AG04450 (cell line): ENCODE results near the gene PRR36. TPM values are rescaled to one million over a fixed set of nuclear protein-coding genes. Genes with fewer than 3 reads are reported as not detected.

Source experiments
- CTCF ChIA-PET: fragments of 300-600, 350-600 bp; formaldehyde crosslinking; extraction: SDS; loops from one replicate; lab custom pipeline; 2022; ENCODE audit warnings: antibody characterized with exemption, inconsistent platforms; lab: Charles Lee
- POLR2A ChIA-PET: fragments of 350-600 bp; formaldehyde crosslinking; extraction: SDS; loops from one replicate; lab custom pipeline; 2021; ENCODE audit warnings: antibody characterized with exemption, inconsistent platforms; lab: Yijun Ruan, JAX
- DNase-seq: peaks from one replicate; pipeline ENCODE4 v3.0.0-alpha.2; 2011; ENCODE audit warnings: low read depth, low spot score
- H3K27ac ChIP-seq: one replicate; pipeline ENCODE4 v1.5.1; 2012; ENCODE audit warnings: low read depth, low read length, control low read depth
- H3K27me3 ChIP-seq: one replicate; pipeline ENCODE4 v1.6.0; 2012; ENCODE audit warnings: low read length; ENCODE audit not compliant: control insufficient read depth, insufficient read depth
- H3K4me3 ChIP-seq: 2 replicates; pipeline ENCODE4 v1.5.1; 2011; ENCODE audit warnings: mild to moderate bottlenecking, low read depth, low read length, control low read depth
- H3K9me3 ChIP-seq: 2 replicates; pipeline ENCODE4 v1.5.1; 2012; ENCODE audit warnings: low read length; ENCODE audit not compliant: control insufficient read depth, insufficient read depth
- CTCF ChIP-seq: IDR thresholded peaks from 2 replicates; pipeline ENCODE4 v1.5.1; 2011; ENCODE audit warnings: low read depth, low read length, control low read depth, inconsistent platforms
- polyA plus RNA-seq: library from polyadenylated mRNA; depleted of rRNA; stranded (reverse); fragments of >200 nt; gene quantifications from 2 replicates; pipeline ENCODE4 v1.2.3, GENCODE V29; 2011

The PRR36 gene
- polyA plus RNA-seq, 1 experiment, result not detected

- no peak overlapping the region for H3K27ac ChIP-seq
- CTCF ChIA-PET, result no interaction called here
- no peaks in the 10 kb centered on the region for H3K27me3 ChIP-seq
- DNase-seq, result no peak
- TF ChIP-seq CTCF, result no peak
- no peak overlapping the region for H3K4me3 ChIP-seq
- H3K9me3 ChIP-seq, result peaks cover 5% of the 10 kb centered on the region
- POLR2A ChIA-PET, result interaction anchor here (0.7 kb wide), 1 partner anchor 7 kb away, joined by 4 read pairs; no protein-coding TSS in a partner anchor
Observed at GRCh38 chr19:7841751-7842660, 32.2 kb downstream of the PRR36 start.

GRCh38 chr19:7840629-7841028 lies 33.6 kb downstream of the PRR36 start:
- CTCF ChIA-PET, result interaction anchor here (2.1 kb wide), 1 partner anchor 12 kb away, joined by 5 read pairs; no protein-coding TSS in a partner anchor
- no peak overlapping the region for H3K27ac ChIP-seq
- TF ChIP-seq CTCF, result no peak
- no peak overlapping the region for H3K4me3 ChIP-seq
- POLR2A ChIA-PET, result no interaction called here
- H3K27me3 ChIP-seq, result no peaks in the 10 kb centered on the region
- peaks cover 5% of the 10 kb centered on the region for H3K9me3 ChIP-seq
- DNase-seq, result no peak

- no peak for TF ChIP-seq CTCF
- Histone ChIP-seq H3K9me3 (peaks cover 5% of the 10 kb centered on the region), H3K4me3 (no peak overlapping the region), H3K27ac (no peak overlapping the region), H3K27me3 (no peaks in the 10 kb centered on the region)
- DNase-seq, result no peak
- ChIA-PET CTCF (interaction anchor here (2.1 to 2.2 kb wide), 2 partner anchors 13 to 159 kb away, joined by 5 read pairs; partner anchors contain the start of gene TRAPPC5), POLR2A (no interaction called here)
Observed at GRCh38 chr19:7839476-7839875, 34.7 kb downstream of the PRR36 start.

GRCh38 chr19:7833225-7834099 lies 40.7 kb downstream of the PRR36 start:
- POLR2A ChIA-PET, result no interaction called here
- H3K27ac ChIP-seq, result no peak overlapping the region
- CTCF ChIA-PET, result interaction anchor here (2.8 kb wide), 1 partner anchor 20 kb away, joined by 13 read pairs; no protein-coding TSS in a partner anchor

More at GRCh38 chr19:7833225-7834099, 40.7 kb downstream of the PRR36 start:
- Histone ChIP-seq H3K27me3 (no peaks in the 10 kb centered on the region), H3K4me3 (no peak overlapping the region), H3K9me3 (no peaks in the 10 kb centered on the region; the same call in 1 of the 2 replicates)
- no peak for TF ChIP-seq CTCF
- no peak for DNase-seq
